Prostate gland (tissue), 2 donors: ENCODE results near the gene RHBDL3.

Source experiments
- POLR2A ChIP-seq: fragments of 450-650 bp; IDR thresholded peaks from one replicate; pipeline ENCODE4 v1.6.1; 2016; ENCODE audit warnings: antibody characterized with exemption, mild to moderate bottlenecking
- POLR2AphosphoS5 ChIP-seq: sonication (generic); formaldehyde crosslinking; IDR thresholded peaks from one replicate; pipeline ENCODE4 v1.6.1; 2017; ENCODE audit warnings: antibody characterized with exemption
- TF ChIP-seq, protein P1 (sequence below), 4 experiments: fragments of 200-600 bp in 2 of 4; fragments of 450-650 bp in 2 of 4; sonication (generic) in 2 of 4; IDR thresholded peaks; 1 replicate in 3 of 4; 2 replicates in 1 of 4; pipeline ENCODE4 v1.5.1; 2016 to 2019; ENCODE audit warnings: antibody characterized with exemption in 4 of 4, mild to moderate bottlenecking in 2 of 4, moderate library complexity in 2 of 4

DNA sequence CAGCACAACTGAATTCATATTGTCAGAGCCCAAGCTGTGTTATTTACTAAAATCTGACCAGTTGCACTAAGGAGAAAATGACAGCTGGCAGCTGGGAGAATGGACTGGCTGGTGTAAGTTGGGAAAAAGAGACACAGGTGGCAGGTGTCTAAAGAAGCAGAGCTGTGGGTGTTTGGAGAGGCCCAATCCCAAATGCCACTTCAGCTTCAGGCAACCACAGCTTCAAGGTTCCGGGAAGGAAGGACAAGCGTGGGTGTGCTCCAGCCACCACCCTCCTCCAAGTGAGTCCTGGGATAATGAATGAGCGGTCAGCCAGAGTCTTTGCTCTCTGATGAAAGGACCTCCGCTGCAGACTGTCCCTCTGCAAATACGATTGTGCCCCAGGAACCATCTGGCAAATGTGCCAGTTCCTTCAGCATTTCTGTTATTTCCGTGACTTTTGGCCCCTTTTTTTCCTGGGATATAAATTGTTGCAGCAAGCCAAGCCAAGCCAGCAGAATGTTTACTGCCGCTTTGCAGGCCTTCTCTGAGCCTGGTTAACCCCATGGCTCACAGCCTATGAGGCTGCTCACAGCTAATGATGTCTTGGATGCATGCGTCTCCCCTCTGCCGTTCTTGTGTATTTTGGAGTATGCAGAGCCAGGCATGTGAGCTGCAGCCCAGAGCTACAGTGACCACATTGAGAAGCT, 9.5 kb upstream of the RHBDL3 start:
- TF ChIP-seq, protein P1, sequence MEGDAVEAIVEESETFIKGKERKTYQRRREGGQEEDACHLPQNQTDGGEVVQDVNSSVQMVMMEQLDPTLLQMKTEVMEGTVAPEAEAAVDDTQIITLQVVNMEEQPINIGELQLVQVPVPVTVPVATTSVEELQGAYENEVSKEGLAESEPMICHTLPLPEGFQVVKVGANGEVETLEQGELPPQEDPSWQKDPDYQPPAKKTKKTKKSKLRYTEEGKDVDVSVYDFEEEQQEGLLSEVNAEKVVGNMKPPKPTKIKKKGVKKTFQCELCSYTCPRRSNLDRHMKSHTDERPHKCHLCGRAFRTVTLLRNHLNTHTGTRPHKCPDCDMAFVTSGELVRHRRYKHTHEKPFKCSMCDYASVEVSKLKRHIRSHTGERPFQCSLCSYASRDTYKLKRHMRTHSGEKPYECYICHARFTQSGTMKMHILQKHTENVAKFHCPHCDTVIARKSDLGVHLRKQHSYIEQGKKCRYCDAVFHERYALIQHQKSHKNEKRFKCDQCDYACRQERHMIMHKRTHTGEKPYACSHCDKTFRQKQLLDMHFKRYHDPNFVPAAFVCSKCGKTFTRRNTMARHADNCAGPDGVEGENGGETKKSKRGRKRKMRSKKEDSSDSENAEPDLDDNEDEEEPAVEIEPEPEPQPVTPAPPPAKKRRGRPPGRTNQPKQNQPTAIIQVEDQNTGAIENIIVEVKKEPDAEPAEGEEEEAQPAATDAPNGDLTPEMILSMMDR (IDR thresholded peaks at IDR 0.05) = no peak
- TF ChIP-seq POLR2A (no peak), POLR2AphosphoS5 (no peak)
